Measurements from ENCODE around the gene SMCR8. TPM values are rescaled to one million over a fixed set of nuclear protein-coding genes. Genes with fewer than 3 reads are reported as not detected.

Gene SMCR8
- 10 to 100 TPM; 13.9 to 16.9 (median 15.5) TPM for total RNA-seq (2021; fragmentation: NEBNext Ultra II Directional; extraction: Animal tissue kit (Norgen Biotek cat#: 25700))
- long read RNA-seq, partial matches to known transcripts = 0 of 2 reads
- long read RNA-seq, other reads (novel, unspliced or antisense) = 2 of 2 reads

DNA sequence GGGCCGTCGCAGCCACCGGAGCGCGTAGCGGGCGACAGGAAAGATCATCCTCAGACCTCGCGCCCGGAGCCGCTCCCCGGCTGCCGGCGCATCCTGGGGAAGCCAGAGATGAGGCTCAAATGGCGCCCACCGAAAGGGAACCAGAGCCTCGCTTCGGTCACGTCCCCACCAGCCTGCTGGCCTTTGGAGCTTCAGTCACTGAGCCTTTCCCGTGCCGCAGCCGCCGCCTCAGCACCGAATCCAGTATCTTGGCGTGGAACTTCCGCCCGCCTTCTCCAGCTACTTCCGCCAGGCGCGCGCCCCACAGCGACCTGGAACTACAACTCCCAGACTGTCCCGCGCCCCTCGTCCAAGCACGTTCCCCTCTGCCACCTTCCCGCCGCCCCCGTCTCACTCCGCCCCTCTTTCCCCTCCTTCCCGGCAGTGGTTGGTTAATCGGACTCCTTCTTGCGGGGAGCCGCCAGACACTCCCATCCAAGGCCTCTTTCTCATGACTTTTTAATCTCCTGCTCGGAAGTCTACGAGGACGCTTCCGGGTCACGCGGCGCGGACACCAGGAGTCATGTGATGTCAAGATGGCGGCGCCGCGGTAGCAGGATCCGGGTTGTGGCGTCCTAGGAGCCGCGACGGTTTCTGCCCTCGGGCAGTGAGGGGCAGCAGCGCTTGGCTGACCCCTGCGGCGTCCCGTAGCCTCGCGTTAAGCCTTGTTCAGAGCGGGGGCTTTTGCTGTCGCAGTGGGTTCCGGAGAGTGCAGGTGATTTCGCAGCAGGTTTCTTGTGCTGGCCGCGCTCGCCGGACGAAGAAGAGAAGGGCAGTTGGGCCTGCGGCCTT lies at the start of gene SMCR8, which contains the start of gene TOP3A:
Gene SMCR8 (plus strand): TSS at position 563 of the 831 bp plus-strand sequence. CDS start 497 bp downstream, outside the sequence.
Gene TOP3A (minus strand): TSS at position 264 of the 831 bp plus-strand sequence. CDS start 216 bp downstream, at position 48.
- Mint-ChIP-seq H3K9me3 (no peaks in the 10 kb centered on the region), H3K36me3 (ENCODE audit: low read depth) (peaks cover 32% of the 10 kb centered on the region), H3K27me3 (ENCODE audit: insufficient read depth) (peaks cover under 1% of the 10 kb centered on the region), H3K27ac (peak within 1 kb of the TSS; percentile 96), H3K4me3 (peak within 1 kb of the TSS; percentile 92), H3K4me1 (ENCODE audit: low read depth) (peaks cover 68% of the 10 kb centered on the region)
- peak; percentile 99 for DNase-seq
- TF ChIP-seq, protein P1, sequence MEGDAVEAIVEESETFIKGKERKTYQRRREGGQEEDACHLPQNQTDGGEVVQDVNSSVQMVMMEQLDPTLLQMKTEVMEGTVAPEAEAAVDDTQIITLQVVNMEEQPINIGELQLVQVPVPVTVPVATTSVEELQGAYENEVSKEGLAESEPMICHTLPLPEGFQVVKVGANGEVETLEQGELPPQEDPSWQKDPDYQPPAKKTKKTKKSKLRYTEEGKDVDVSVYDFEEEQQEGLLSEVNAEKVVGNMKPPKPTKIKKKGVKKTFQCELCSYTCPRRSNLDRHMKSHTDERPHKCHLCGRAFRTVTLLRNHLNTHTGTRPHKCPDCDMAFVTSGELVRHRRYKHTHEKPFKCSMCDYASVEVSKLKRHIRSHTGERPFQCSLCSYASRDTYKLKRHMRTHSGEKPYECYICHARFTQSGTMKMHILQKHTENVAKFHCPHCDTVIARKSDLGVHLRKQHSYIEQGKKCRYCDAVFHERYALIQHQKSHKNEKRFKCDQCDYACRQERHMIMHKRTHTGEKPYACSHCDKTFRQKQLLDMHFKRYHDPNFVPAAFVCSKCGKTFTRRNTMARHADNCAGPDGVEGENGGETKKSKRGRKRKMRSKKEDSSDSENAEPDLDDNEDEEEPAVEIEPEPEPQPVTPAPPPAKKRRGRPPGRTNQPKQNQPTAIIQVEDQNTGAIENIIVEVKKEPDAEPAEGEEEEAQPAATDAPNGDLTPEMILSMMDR (IDR thresholded peaks at IDR 0.05) = 0 out of 2 replicates have a peak, but pooled peaks have one; percentile 9

GRCh38 chr17:18267366-18267765 lies 47.7 kb upstream of the SMCR8 start:
- TF ChIP-seq, protein P1 (IDR thresholded peaks at IDR 0.05) = no peak
- DNase-seq = no peak
- Mint-ChIP-seq H3K27me3 (ENCODE audit: insufficient read depth) (no peaks in the 10 kb centered on the region; the same call in 1 of the 2 replicates), H3K9me3 (no peaks in the 10 kb centered on the region), H3K27ac (no peak overlapping the region), H3K4me1 (ENCODE audit: low read depth) (peaks cover 9% of the 10 kb centered on the region; the same call in 1 of the 2 replicates), H3K36me3 (ENCODE audit: low read depth) (peaks cover 10% of the 10 kb centered on the region; the same call in 1 of the 2 replicates), H3K4me3 (no peak overlapping the region)

DNA sequence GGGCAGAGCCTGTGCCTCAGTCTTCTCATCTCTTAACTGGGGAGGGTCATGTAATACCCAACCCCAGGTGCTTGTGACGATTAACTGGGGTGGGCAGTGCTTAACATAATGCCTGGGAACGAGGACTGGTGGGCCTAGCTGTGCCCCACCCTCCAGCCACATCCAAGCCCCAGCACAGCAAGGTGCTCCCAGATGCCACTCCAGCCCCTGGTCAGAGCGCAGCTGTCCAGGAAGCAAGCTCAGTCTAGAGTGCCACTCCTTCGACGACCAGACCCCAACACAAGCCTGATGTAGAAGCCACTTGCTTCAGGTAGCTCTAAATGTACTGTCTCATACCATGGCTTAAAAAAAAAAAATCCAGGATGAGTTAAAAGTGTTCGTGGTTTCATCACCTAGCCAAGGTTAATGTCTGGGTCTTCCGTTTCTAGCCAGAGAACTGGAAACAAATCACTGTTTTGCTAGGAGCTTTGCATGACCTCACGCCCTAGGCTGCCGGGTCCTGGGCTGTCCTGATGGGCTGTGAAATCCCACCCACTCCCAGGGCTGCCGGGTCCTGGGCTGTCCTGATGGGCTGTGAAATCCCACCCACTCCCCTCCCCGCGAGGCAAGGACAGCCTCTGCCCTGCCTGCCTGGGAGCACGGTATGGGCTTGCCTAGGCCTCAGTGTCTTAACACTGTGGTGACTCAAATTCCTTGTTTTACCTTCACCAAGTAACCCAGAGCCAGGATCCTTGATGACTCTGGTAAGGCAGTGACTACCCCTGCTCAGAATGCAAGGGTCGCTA lies 47.0 kb upstream of the SMCR8 start:
- no peaks in the 10 kb centered on the region; the same call in 1 of the 2 replicates for H3K27me3 Mint-ChIP-seq (ENCODE audit: insufficient read depth)
- no peaks in the 10 kb centered on the region for H3K9me3 Mint-ChIP-seq
- H3K4me1 Mint-ChIP-seq (ENCODE audit: low read depth) = peaks cover 9% of the 10 kb centered on the region; the same call in 1 of the 2 replicates
- no peak overlapping the region for H3K27ac Mint-ChIP-seq
- TF ChIP-seq, protein P1 (IDR thresholded peaks at IDR 0.05) = no peak
- H3K4me3 Mint-ChIP-seq = no peak overlapping the region
- DNase-seq = no peak
- peaks cover 10% of the 10 kb centered on the region; the same call in 1 of the 2 replicates for H3K36me3 Mint-ChIP-seq (ENCODE audit: low read depth)

DNA sequence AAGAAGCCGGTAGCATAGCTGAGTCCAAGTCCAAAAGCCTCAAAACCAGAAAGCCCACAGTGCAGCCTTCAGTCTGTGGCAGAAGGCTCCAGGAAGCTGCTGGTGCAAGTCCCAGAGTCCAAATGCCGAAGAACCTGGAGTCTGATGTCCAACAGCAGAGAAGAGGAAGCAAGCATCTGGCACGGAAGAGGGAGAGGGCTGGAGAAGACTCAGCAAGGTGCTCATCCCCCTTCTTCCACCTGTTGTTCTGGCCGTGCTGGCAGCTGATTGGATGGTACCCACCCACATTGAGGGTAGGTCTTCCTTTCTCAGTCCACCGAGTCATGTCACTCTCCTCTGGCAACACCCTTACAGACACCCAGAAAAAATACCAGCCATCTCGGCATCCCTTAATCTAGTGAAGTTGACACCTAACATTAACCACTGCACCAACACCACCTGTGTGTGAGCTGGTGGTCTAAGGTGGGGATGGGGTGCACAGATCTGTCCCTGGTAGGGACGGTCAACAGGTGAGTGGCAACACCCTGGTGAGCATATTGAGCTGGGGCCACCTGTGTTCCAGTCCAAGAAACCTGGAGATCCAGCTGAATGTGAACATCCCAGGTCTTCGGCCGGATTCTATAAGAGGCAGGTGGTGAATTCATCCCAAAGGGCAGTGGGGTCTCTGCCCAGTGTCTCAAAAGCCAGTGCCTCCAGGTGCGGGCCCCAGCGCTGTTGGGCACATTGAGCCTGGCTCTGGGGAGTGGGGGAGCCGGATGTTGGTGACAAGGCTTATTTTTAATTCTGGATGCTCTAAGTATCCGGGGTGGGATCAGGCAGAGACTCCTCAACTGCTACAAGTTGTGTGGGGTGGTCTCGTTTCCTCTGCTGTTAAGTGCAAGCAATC lies 44.8 kb upstream of the SMCR8 start:
- H3K4me3 Mint-ChIP-seq = no peak overlapping the region
- peaks cover 9% of the 10 kb centered on the region; the same call in 1 of the 2 replicates for H3K4me1 Mint-ChIP-seq (ENCODE audit: low read depth)
- TF ChIP-seq, protein P1 (IDR thresholded peaks at IDR 0.05) = no peak
- no peak overlapping the region for H3K27ac Mint-ChIP-seq
- no peak for DNase-seq
- H3K27me3 Mint-ChIP-seq (ENCODE audit: insufficient read depth) = no peaks in the 10 kb centered on the region; the same call in 1 of the 2 replicates
- peaks cover 10% of the 10 kb centered on the region; the same call in 1 of the 2 replicates for H3K36me3 Mint-ChIP-seq (ENCODE audit: low read depth)
- no peaks in the 10 kb centered on the region for H3K9me3 Mint-ChIP-seq
